ENCODE measurements around the gene TIGD1.

- TF ChIP-seq CTCF (conservative IDR thresholded peaks at IDR 0.05; ENCODE audit: low read depth, low read length) (no peak), EZH2 (IDR thresholded peaks at IDR 0.05; ENCODE audit: borderline replicate concordance, low read depth, low read length, poor library complexity, severe bottlenecking) (no peak)
Observed at GRCh38 chr2:232563580-232563979, 13.2 kb upstream of the TIGD1 start.
